Measurements from ENCODE around the gene PINK1. TPM values are rescaled to one million over a fixed set of nuclear protein-coding genes. Genes with fewer than 3 reads are reported as not detected.
"Not testable (repeated sequence)": the region's sequence is repeated elsewhere in the genome, so short reads cannot be mapped to it uniquely, and the experiment has no call there.

PINK1 gene
- total RNA-seq, 1 donor from 2014 or later = 288 TPM

DNA sequence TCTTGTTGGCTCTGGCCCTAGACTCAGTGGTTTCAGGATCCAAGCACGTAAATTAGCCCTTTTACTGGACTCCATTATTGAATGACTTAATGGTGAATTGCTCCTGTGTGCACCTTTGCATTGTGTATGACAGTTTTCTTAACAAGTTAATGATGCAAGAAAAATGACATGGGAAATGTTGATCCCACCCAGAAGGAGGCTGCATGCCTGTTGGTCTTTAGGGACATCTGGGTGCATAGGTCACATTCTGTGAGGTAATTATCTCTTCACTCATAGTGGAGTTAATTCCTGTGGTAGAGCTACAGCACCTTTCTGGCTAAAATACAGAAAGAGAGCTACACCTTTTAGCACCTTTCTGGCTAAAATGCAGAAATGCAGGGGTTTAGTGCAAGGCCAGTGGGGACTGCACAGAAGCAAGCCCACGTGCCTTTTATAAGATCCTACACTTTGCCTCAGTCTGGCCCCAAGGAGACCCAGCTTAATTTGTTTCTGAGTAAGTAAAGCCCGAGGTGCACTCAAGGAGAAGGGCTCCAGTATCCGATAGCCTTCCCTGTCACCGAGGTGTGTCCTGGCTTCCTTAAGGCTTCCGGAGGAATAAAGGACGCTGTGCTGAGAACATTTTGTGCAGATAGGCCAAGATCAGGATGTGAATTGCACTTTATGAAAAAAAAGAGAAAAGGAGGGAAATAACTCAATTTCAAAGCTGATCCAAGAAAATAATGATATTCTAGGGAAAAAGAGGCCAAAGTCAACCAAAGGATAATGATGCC is 26.3 kb upstream of the PINK1 start:
- DNase-seq; intact Hi-C loops (cut with DNase I); ATAC-seq (ENCODE audit: poor library complexity): not testable (repeated sequence)

DNA sequence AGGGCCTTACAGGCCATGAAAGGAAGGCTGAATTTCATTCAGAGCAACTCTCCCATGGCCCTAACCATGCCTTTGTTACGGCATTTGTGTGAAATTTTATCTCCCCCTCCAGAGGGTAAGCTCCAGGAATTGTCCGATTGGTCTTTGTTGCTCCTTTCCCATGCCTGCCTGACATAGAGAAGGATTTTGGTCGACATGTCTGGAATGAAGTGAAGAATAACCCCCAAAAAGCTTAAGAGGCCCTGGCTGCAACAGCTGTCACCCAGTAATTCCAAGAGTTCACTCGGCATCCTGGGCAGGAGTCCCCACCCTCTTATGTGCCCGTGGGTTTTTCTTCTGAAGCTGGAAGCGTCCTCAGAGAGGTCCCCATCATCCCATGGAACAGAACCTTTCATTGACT is 23.7 kb upstream of the PINK1 start:
- intact Hi-C loops (cut with DNase I) = no loop called here
- ATAC-seq (ENCODE audit: poor library complexity) (no peak), DNase-seq (no peak)

DNA sequence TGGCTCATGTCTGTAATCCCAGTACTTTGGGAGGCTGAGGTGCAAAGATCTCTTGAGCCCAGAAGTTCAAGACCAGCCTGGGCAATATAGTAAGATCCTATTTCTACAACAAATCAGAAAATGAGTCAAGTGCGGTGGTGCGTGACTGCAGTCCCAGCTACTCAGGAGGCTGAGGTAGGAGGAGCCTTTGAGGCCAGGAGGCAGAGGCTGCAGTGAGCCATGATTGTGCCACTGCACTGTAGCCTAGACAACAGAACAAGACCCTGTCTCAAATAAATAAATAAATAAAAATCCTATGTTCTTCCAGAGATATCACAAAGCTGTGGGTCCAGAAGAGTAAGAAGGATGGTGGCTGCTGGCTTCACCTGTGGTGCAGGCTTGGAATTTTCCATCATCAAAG is 22.3 kb upstream of the PINK1 start:
- ATAC-seq (ENCODE audit: poor library complexity) (no peak), DNase-seq (no peak)
- intact Hi-C loops (cut with DNase I) = no loop called here

DNA sequence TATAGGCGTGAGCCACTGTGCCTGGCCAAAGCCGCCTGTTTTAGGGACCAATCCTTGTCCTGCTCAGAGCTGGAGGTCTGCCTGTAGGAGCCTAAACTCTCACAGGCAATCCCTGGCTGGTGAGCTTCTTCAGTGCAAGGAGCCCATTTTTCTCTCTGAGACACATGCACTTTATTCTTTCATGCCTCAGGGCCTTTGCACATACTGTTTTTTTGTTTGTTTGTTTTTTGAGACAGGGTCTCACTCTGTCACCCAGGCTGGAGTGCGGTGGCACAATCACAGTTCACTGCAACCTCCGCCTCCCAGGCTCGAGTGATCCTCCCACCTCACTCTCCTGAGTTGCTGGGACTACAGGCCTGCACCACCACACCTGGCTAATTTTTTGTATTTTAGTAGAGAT is 21.6 kb upstream of the PINK1 start:
- ATAC-seq (ENCODE audit: poor library complexity) (no peak), DNase-seq (no peak)
- intact Hi-C loops (cut with DNase I) = no loop called here

DNA sequence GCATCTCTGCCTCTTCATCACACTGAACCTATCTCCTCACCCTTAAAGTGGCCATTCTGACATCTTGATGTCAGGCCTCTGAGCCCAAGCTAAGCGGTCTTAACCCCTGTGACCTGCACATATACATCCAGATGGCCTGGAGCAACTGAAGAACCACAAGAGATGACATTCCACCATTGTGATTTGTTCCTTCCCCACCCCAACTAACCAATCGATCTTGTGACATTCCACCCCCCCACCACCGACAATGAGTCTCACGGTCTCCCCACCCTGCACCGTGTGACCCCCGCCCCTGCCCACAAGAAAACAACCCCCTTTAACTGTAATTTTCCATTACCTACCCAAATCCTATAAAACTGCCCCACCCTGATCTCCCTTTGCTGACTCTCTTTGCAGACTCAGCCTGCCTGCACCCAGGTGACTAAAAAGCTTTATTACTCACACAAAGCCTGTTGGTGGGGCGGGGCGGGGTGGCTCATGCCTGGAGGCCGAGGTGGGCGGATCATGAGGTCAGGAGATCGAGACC is 21.0 kb upstream of the PINK1 start:
- intact Hi-C loops (cut with DNase I) = no loop called here
- no peak for ATAC-seq (ENCODE audit: poor library complexity)
- DNase-seq = no peak

DNA sequence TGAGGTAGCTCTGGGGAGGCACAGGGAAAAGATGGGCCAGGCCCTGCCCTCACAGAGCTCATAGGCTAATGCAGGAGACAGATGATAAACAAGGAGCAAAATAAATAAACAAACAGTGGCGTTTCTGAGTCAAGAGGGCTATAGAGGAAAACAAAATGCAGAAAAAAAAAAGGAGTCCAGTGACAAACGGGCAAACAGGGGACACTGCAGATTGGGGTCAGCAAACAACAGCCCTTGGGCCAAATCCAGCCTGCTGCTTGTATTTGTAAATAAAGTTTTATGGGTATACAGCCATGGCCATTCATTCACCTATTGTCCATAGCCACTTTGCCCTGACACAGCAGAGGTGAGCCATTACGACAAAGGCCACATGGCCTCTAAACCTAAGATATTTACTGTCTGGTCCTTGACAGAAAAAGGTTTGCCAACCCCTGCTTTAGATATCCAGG is 19.1 kb upstream of the PINK1 start:
- intact Hi-C loops (cut with DNase I) = no loop called here
- DNase-seq (no peak), ATAC-seq (ENCODE audit: poor library complexity) (no peak)

DNA sequence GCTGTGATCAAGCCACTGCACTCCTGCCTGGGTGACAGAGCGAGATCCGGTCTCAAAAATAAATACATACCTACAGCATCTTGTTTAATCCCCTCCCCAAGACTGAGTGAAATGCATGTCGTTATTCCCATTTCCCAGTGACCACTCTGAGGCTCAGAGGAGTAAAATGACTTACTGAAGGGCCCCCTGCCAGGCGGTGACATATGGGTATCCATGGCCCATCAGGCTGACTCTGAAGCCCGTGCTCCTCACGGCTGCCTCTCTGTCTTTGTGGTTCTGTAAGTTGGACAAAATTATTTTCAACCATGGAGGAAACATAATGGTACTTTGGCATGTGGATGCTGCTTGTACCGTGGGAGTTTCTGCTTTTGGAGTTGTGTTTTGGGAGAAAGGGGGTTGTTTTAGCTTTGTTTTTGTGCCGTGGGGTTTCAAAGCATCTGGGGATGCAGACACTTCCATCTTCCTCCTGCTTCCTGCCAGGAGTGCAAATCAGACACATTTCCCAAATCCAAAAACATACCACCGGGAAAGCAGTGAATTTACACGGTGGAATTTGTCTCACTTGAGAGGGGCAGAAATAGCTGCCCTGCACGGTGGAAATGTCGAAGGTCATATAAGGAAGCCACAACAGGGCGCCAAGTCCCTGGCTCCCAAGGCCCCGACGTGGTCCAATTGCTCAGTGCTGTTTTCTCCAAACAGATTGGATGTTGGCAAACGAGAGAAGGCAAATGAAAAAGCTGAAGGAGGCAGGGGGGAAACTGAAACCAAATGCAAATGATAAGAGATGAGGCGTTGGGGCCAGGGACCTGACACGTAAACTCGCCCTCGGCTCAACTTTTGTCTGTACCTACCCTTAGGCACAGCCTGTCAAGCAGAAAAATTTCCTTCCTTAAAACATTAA is 17.1 kb upstream of the PINK1 start:
- DNase-seq (peak; percentile 64), ATAC-seq (ENCODE audit: poor library complexity) (peak; percentile 77)
- intact Hi-C loops (cut with DNase I) = no loop called here

DNA sequence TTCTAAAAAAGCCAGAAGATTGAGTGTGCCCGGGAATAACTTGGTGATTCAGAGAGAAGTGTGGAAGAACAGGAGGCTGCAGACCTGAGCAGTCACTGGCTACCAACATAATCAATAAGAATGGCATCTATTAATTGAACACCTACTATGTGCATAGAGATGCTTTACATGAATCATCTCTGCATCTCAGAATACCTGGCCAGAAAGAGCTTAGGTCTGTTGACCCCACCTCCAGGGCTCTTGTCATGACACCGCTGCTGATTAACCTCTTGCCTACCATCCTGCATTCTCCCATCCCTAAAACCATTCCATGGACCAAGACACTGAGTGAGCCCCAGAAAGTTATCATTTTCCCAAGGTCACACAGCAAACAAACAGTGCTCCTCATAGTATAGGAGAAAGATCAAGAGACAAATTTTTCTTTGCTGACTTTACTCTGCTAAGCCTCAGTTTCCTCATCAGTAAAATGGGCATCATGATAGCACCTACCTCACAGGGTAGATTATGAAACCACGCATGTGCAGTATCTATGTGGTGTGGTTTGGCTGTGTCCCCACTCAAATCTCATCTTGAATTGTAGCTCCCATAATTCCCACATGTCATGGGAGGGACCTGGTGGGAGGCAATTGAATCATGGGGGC is 16.3 kb upstream of the PINK1 start:
- no peak for DNase-seq
- intact Hi-C loops (cut with DNase I) = no loop called here
- no peak for ATAC-seq (ENCODE audit: poor library complexity)

DNA sequence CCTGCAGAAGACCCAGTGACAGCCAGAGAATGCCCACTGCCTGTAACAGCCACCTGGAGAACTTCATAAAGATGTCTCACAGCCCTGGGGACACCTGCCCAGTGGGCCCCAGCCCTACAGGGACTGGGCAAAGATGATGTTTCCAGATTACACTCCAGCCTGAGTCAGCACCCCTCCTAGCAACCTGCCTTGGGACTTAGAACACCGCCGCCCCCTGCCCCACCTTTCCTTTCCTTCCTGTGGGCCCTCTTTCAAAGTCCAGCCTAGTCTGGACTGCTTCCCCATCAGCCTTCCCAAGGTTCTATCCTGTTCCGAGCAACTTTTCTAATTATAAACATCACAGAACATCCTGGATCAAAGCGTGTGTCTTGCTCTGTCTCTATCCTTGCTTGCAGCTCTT is 14.7 kb upstream of the PINK1 start:
- ATAC-seq (ENCODE audit: poor library complexity) (no peak), DNase-seq (no peak)
- intact Hi-C loops (cut with DNase I) = no loop called here

DNA sequence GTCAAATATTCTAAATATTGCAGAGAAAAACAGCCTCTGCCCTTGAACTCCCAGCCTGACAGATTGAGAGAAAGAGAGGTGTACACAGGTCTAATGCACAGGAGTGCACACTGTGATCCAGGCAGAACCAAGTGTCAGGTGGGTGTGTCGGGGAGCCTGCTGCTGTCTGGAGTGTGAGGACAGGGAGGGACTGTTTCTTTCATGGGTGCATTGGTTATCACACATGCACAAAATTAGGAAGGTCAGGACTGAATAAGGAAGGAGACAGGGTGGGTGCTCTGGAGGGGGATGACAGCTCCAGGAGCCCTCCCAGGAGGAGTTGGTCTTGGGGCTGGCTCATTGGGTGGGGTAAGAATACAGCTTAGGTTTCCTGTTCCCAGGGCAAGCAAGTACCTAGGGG is 13.3 kb upstream of the PINK1 start:
- DNase-seq (no peak), ATAC-seq (ENCODE audit: poor library complexity) (no peak)
- intact Hi-C loops (cut with DNase I) = no loop called here

DNA sequence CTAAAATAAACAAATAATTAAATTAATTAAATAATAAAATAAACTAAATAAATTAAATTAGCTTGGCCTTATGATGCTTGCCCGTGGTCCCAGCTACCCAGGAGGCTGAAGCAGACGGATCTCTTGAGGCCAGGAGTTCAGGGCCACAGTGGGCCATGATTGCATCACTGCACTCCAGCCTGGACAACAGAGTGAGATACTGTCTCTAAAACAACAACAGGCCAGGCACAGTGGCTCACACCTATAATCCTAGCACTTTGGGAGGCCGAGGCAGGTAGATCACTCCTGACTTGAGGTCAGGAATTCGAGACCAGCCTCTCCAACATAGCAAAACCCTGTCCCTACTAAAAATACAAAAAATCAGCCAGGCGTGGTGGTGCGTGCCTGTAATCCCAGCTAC is 12.2 kb upstream of the PINK1 start:
- intact Hi-C loops (cut with DNase I) = no loop called here
- no peak for ATAC-seq (ENCODE audit: poor library complexity)

DNA sequence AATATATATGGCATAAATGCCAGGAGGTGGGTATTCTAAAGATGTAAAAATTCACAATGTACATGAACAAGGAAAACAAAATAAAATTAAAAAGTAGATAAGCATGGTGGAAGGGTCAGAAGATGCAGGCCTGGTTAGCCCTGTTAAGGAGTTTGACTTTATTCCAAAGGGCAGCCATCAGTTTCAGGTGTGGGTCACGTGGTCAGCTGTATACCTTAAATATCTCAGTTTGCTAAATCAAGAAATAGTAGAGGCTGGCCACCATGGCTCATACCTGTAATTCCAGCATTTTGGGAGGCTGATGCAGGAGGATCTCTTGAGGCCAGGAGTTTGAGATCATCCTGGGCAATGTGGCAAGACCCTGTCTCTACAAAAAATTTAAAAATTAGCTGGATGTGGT is 8.5 kb upstream of the PINK1 start:
- no peak for ATAC-seq (ENCODE audit: poor library complexity)
- intact Hi-C loops (cut with DNase I) = no loop called here
- no peak for DNase-seq

More for the DNA sequence above, 12.2 kb upstream of the PINK1 start:
- no peak for DNase-seq

DNA sequence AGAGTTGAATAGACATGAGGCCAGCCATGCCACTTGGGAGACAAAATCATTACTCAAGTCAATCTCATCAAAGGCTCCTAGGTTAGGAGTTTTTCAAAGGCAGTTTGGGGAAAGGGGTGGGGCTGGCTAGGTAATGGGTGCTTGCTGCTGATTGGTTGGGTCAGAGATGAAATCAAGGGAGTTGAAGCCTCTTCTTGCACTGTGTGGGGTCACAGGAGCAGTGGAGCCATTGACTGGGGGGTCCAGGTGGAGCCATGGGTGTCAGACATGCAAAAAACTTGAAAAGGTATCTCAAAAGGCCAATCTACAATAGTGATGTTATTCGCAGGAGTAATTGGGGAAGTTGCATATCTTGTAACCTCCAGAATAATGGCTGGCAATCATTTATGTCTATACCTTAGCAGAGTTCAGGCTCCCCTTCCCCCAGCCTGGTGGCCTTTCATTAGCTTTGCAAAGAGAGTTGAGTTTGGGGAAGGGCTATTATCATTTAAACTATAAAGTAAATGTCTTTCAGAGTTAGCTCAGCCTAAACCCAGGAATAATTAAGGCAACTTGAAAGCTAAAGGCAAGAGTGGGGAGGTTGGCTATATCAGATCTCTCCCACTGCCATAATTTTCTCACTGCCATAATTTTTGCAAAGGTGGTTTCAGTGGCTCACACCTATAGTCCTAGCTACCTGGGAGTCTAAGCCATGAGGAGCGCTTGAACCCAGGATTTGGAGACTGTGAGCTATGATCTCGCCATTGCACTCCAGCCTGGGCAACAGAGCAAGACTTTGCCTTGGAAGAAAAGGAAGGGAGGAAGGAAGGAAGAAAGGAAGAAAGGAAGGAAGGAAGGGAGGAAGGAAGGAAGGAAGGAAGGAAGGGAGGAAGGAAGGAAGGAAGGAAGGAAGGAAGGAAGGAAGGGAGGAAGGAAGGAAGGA is 7.8 kb upstream of the PINK1 start:
- intact Hi-C loops (cut with DNase I) = no loop called here

DNA sequence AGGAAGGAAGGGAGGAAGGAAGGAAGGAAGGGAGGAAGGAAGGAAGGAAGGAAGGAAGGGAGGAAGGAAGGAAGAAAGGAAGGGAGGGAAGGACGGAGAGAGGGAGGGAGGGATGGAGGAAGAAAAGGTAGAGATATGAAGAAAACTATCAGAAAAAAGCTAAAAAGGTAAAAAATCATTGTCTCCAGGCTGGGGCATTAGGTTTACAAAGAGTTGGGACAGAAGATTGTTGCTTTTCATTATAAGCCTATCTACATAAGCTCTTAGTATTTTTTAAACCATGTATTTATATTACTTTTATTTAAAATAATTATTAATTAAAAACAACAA is 7.2 kb upstream of the PINK1 start:
- intact Hi-C loops (cut with DNase I) = no loop called here

More for the DNA sequence above, 7.8 kb upstream of the PINK1 start:
- ATAC-seq (ENCODE audit: poor library complexity) (no peak), DNase-seq (no peak)

DNA sequence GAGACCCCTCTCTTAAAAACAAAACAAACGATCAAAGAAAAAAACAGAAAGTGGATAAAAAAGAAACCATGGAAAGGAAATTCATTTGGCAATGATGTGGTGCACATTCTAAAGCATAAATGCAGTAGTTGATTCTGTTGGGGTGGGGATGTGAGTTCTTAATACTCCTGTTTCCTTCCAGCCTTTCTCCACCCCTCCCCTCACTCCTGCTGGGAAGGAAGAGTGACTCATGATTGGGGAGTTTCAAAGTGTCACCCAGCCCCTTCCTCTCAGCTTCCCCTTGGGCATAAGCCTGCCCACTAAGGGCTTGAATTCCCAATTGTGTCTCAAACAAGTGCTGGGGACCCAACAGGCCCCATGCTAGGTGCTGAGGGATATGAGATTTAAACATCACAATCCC is 6.7 kb upstream of the PINK1 start:
- DNase-seq = no peak
- intact Hi-C loops (cut with DNase I) = no loop called here
- ATAC-seq (ENCODE audit: poor library complexity) = no peak

More for the DNA sequence above, 7.2 kb upstream of the PINK1 start:
- ATAC-seq (ENCODE audit: poor library complexity) = no peak
- no peak for DNase-seq

DNA sequence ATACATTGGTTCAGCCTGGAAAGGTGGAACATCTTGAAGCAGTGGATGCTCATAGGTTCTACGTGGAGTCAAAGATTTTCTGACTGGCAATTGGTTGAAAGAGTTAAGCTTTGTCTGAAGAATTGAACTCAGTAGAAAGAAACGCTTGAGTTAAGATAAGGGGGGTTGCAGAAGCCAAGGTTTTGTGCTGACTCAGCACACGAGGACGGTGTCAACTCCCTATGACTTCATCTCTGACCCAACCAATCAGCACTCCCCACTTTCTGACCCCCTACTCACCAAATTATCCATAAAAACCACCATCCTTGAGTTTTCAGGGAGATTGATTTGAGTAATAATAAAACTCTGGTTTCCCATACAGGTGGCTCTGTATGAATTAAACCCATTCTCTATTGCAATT is 2.5 kb upstream of the PINK1 start:
- intact Hi-C loops (cut with DNase I) = loop anchor here (5.0 kb wide), 2 partner anchors 43 to 58 kb away; partner anchors contain the start of gene CDA
- ATAC-seq (ENCODE audit: poor library complexity) (no peak), DNase-seq (no peak)

DNA sequence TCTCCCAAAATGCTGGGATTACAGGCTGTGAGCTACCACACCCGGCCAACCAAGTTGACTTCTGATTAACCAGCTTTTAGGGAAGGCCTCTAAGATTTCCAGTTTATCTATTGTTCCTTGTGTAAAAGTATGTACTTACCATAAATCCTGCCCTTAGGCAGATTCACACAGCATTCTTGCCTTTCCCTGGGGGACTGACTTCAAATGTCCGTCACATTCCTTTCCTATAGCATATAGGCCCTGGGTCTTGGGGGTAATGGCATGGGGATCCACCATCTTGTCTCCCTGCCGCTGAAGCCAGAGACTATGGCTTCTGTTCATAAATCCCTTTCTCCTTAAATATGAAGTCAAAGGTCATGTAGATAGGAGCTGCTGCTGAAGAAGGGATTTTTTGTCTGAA is 872 bp upstream of the PINK1 start:
- no peak for DNase-seq
- ATAC-seq (ENCODE audit: poor library complexity) = no peak
- intact Hi-C loops (cut with DNase I) = loop anchor here (5.0 kb wide), 2 partner anchors 45 to 60 kb away; partner anchors contain the start of gene CDA

DNA sequence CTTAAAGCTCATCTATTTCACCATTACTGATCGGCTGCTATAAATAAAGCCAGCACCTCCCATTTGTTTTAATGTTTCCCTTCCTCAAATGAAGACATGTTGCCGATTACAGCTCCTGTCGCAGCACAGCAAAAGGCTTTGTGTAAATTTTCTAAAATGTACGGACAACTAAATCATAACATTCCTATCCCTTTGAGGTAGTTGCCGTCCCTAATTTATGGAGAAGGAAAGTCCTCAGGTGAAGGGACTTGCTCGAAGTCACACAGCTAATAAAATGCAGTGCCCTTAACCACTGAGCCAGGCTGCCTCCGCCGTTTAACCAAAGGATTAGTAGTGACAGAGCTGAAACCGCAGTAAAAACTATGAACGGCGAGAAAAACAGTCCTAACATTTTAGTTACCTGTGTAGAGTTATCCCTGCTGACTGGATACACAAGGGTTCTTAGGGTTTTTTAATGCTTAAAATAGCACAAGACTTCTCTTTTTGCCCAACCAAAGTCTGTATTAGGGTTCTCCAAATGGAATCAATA is 871 bp downstream of the PINK1 start:
- ATAC-seq (ENCODE audit: poor library complexity) (peak; percentile 3), DNase-seq (no peak)
- intact Hi-C loops (cut with DNase I) = loop anchor here (5.0 kb wide), 2 partner anchors 47 to 62 kb away; partner anchors contain the start of gene CDA
